GM12872 (cell line): ENCODE measurements around the gene NTN1.

ENCODE experiments used
- TF ChIP-seq, protein P1 (sequence below): IDR thresholded peaks from 3 replicates; pipeline ENCODE4 v1.5.1; 2011; ENCODE audit warnings: low read depth, mild to moderate bottlenecking, low read length, moderate library complexity; ENCODE audit not compliant: insufficient read depth

NTN1 gene

DNA sequence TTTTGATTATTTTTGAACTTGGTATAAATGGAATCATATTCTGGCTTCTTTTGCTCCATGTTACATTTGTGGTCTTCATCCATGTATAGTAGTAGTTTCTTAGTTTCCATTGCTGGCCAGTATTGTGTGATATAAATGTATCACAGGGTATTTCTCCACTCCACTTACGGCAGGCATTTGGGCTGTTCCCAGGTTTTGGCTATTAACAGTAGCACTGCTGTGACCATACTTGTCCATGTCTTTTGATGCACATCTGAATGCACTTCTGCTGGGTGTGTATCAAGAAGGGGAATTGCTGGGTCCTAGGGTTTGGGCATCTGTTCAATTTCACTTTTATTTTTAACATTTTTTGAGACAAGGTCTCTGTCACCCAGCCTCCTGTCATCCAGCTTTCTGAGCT lies 13.9 kb downstream of the NTN1 start:
- TF ChIP-seq, protein P1, sequence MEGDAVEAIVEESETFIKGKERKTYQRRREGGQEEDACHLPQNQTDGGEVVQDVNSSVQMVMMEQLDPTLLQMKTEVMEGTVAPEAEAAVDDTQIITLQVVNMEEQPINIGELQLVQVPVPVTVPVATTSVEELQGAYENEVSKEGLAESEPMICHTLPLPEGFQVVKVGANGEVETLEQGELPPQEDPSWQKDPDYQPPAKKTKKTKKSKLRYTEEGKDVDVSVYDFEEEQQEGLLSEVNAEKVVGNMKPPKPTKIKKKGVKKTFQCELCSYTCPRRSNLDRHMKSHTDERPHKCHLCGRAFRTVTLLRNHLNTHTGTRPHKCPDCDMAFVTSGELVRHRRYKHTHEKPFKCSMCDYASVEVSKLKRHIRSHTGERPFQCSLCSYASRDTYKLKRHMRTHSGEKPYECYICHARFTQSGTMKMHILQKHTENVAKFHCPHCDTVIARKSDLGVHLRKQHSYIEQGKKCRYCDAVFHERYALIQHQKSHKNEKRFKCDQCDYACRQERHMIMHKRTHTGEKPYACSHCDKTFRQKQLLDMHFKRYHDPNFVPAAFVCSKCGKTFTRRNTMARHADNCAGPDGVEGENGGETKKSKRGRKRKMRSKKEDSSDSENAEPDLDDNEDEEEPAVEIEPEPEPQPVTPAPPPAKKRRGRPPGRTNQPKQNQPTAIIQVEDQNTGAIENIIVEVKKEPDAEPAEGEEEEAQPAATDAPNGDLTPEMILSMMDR, result no peak

DNA sequence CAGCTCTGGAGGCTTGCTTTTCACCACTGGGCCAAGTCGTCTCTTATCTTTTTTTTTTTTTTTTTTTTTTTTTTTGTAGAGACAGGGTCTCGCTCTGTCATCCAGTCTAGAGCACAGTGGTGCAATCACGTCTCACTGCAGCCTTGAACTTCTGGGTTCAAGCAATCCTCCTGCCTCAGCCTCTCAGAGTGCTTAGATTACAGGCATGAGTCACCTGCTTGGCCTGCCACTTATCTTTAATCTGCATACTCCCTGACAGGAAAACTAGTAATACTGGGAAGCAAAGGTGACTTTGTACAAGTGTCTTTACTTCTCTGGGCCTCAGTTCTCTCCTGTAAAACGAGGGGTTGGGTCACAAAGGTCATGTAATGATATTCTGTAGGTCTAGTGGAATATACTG lies 15.0 kb downstream of the NTN1 start:
- TF ChIP-seq, protein P1, result no peak

DNA sequence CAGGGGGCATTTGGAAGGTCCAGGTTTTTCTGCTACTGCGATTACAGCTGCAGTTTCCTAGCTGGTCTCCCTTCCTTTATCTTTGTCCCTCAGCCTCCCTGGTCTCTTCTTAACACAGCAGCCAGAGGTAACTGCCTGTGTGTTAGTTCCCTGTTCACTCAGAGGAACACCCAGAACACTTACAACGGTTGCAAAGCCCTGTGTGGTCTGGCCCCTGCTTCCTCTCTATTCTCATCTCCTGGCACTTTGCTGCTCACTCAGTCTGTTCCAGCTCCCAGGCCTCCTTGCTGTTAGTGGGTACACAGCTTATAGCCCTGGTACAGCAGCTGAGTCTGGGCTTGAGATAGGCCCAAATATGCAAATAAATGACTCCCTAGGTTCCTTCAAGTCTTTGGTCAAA lies 16.4 kb downstream of the NTN1 start:
- TF ChIP-seq, protein P1, result no peak

DNA sequence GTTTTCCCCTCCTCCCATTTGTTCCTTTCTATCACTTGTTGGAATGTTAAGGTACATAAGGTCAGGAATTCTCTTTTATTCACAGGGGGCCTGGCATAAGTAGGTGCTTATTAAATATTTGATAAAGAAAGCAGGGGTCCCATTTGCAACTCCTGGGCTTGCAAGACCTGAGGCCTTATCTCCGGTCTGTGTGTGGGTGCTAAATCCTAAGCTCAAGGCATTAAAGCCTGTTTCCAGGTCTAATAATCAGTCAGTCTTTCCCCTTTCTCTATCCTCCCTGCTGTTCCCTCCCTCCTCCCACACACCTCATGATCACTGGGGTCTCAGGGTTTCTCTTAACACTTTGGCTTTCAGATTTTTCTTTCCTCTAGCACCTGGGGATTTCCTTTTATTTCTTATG lies 17.1 kb downstream of the NTN1 start:
- TF ChIP-seq, protein P1, result no peak

DNA sequence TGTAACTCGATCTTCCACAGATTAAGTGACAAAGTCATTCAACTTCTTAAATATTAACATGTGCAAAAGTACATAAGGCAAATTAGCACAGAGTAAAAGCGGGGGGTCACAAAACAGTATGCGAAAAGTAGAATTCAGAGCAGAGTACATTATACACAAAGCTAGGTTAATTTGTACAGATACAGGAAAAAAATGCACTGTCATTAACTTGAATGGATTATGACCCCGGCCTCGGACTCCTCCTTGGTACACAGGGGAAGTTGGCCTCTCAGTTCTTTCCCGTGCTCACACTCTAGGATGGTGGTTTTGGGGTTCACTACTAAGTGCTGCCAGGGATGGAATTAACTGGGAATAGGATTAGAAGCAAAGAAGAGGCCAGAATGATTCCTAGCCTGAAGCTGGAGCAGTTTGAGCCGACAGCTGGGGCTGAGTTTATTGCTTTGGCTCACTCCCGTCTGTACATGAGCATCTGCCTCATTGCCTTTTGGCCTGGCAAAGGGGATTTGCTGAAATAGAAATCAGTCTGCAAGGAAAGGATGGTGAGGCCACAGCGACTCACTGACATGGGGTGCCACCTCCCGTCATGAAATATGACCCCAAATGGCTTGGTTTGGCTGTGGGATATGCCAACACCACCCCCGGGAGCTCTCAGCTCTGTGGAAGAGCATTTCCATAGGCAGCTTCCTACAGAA lies 23.6 kb downstream of the NTN1 start:
- TF ChIP-seq, protein P1, result no peak

DNA sequence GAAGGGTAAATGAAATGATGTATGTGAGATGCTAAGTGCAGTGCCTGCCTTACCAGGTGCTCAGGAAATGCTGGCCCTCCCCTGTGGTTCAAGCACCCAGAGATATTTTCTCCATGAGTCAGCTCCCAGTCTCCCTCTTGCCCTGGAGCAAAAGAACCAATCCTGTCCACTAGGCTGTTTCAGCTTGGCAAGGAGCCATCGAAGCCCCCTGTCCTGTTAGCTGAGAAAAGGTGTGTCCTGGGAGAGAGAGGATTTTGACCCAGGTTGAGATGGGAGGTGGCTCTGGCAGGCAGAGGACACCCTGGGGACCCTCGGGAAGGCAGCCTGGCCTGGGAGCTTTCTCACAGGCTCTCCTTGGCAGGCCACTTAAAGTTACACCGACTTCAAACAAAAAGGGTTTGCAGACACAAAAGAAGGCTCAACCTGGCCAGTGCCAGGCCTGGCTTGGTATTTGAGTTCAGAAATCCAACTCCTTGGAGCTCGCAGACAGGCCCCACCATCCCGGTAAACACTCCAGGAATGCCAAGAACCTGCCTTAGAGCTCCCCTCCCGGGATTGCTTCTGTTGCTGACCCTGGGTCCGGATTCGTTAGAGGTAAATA lies 29.6 kb downstream of the NTN1 start:
- TF ChIP-seq, protein P1, result no peak

DNA sequence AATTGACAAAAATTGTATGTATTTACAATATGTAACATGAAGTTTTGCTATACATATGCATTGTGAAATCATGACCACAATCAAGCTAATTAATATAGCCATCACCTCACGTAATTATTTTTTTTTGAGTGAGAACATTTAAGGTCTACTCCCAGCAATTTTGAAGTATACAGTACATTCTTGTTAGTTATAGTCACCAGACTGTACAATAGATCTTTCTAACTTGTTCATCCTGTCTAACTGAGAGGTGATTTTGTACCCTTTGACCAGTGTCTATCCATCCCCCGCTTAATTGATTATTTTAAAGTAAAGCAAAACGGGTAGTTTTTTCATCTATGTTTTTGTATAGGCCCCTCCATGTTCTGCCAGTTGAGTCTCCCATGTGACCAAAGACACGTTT lies 30.3 kb downstream of the NTN1 start:
- TF ChIP-seq, protein P1, result no peak
